Osteoblast (primary cell): ENCODE measurements around the gene ALDH18A1. TPM values are rescaled to one million over a fixed set of nuclear protein-coding genes. Genes with fewer than 3 reads are reported as not detected.
"Not testable (repeated sequence)": the region's sequence is repeated elsewhere in the genome, so short reads cannot be mapped to it uniquely, and the experiment has no call there.

Source experiments
- DNase-seq: peaks from one replicate; pipeline ENCODE4 v3.0.0; 2011; ENCODE audit warnings: low spot score, mixed read lengths; ENCODE audit not compliant: insufficient read length; ENCODE audit errors: missing footprints
- H2AFZ ChIP-seq: 2 replicates; pipeline ENCODE4 v1.6.0; 2011; ENCODE audit warnings: mild to moderate bottlenecking, low read length
- H3K27ac ChIP-seq: 2 replicates; pipeline ENCODE4 v1.5.1; 2011; ENCODE audit warnings: mild to moderate bottlenecking, low read depth, low read length, moderate library complexity
- H3K27me3 ChIP-seq: 2 replicates; pipeline ENCODE4 v1.6.0; 2012; ENCODE audit warnings: mild to moderate bottlenecking, control low read depth, inconsistent platforms, low read length, moderate library complexity; ENCODE audit not compliant: insufficient read depth
- H3K36me3 ChIP-seq: 2 replicates; pipeline ENCODE4 v1.5.1; 2011; ENCODE audit warnings: mild to moderate bottlenecking, low read length, control low read depth, moderate library complexity; ENCODE audit not compliant: insufficient read depth
- H3K4me1 ChIP-seq: 2 replicates; pipeline ENCODE4 v1.5.1; 2011; ENCODE audit warnings: mild to moderate bottlenecking, low read length, control low read depth, moderate library complexity; ENCODE audit not compliant: insufficient read depth
- H3K4me2 ChIP-seq: 2 replicates; pipeline ENCODE4 v1.6.0; 2011; ENCODE audit warnings: mild to moderate bottlenecking, low read length; ENCODE audit not compliant: insufficient read depth
- H3K4me3 ChIP-seq: fragments of 200-600 bp; sonication (generic); 3 replicates; pipeline ENCODE4 v1.5.1; 2012; ENCODE audit warnings: mild to moderate bottlenecking, low read length, inconsistent platforms; ENCODE audit not compliant: insufficient read depth
- H3K79me2 ChIP-seq: 2 replicates; pipeline ENCODE4 v1.6.0; 2012; ENCODE audit warnings: mild to moderate bottlenecking, low read length, control low read depth, inconsistent platforms; ENCODE audit not compliant: insufficient read depth
- H3K9me3 ChIP-seq: 2 replicates; pipeline ENCODE4 v1.5.1; 2011; ENCODE audit warnings: low read depth, low read length, control low read depth
- H4K20me1 ChIP-seq: 2 replicates; pipeline ENCODE4 v1.6.0; 2012; ENCODE audit warnings: mild to moderate bottlenecking, low read length, control low read depth; ENCODE audit not compliant: insufficient read depth
- CTCF ChIP-seq: IDR thresholded peaks from 2 replicates; pipeline ENCODE4 v1.5.1; 2011; ENCODE audit warnings: mild to moderate bottlenecking, low read depth, low read length, moderate library complexity; ENCODE audit errors: extremely low read depth
- total RNA-seq: library from RNA; depleted of rRNA; stranded (reverse); fragments of >200 nt; gene quantifications from 2 replicates; pipeline ENCODE4 v1.2.3, GENCODE V29; 2012

Gene ALDH18A1
- total RNA-seq, 1 donor = 98.4 TPM

GRCh38 chr10:95628786-95629185 lies 27.7 kb downstream of the ALDH18A1 start:
- no peaks in the 10 kb centered on the region for H3K27me3 ChIP-seq
- H4K20me1 ChIP-seq = peaks cover 4% of the 10 kb centered on the region
- H2AFZ ChIP-seq = no peak overlapping the region
- H3K9me3 ChIP-seq = no peaks in the 10 kb centered on the region
- no peak for DNase-seq
- no peak overlapping the region for H3K4me3 ChIP-seq
- H3K79me2 ChIP-seq = no peaks in the 10 kb centered on the region
- H3K27ac ChIP-seq = no peak overlapping the region
- H3K4me2 ChIP-seq = no peak overlapping the region
- H3K36me3 ChIP-seq = peaks cover 91% of the 10 kb centered on the region
- no peaks in the 10 kb centered on the region for H3K4me1 ChIP-seq
- no peak for TF ChIP-seq CTCF

DNA sequence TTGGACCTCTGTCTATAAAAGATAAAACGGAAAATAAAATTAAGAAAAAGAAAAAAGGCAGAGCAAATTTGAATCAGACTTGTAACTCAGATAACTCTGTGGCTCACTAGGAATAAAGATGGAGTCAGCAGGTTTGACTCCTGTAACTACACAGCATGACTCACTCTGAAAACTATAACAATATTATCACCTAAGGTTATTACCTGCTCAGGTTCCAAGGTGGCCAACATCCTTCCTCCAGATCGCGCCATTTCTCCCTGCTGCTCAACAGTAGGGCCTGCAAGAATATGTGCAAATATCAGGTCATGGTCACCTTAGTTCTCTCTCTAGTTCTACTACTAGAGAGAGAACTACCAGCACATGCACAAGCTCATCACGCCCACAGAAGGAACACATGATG lies 30.0 kb downstream of the ALDH18A1 start:
- Histone ChIP-seq H3K4me2 (no peak overlapping the region), H3K4me1 (no peaks in the 10 kb centered on the region), H3K36me3 (peaks cover 84% of the 10 kb centered on the region), H3K9me3 (no peaks in the 10 kb centered on the region), H3K79me2 (no peaks in the 10 kb centered on the region), H4K20me1 (peaks cover 6% of the 10 kb centered on the region), H3K4me3 (no peak overlapping the region), H3K27me3 (no peaks in the 10 kb centered on the region), H2AFZ (no peak overlapping the region), H3K27ac (no peak overlapping the region)
- DNase-seq = no peak
- TF ChIP-seq CTCF = no peak

DNA sequence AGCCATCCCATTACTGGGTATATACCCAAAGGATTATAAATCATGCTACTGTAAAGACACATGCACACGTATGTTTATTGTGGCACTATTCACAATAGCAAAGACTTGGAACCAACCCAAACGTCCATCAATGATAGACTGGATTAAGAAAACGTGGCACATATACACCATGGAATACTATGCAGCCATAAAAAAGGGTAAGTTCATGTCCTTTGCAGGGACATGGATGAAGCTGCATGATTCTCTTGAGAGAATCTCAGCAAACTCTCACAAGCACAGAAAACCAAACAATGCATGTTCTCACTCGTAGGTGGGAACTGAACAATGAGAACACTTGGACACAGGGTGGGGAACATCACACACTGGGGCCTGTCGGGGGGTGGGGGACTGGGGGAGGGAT lies 36.1 kb downstream of the ALDH18A1 start:
- not testable (repeated sequence) for H2AFZ ChIP-seq, H3K27ac ChIP-seq, H3K4me2 ChIP-seq, H3K79me2 ChIP-seq, H3K4me1 ChIP-seq, H3K4me3 ChIP-seq, H3K27me3 ChIP-seq, DNase-seq, H3K9me3 ChIP-seq
- Histone ChIP-seq H4K20me1 (peaks cover 25% of the 10 kb centered on the region), H3K36me3 (peaks cover 69% of the 10 kb centered on the region)

DNA sequence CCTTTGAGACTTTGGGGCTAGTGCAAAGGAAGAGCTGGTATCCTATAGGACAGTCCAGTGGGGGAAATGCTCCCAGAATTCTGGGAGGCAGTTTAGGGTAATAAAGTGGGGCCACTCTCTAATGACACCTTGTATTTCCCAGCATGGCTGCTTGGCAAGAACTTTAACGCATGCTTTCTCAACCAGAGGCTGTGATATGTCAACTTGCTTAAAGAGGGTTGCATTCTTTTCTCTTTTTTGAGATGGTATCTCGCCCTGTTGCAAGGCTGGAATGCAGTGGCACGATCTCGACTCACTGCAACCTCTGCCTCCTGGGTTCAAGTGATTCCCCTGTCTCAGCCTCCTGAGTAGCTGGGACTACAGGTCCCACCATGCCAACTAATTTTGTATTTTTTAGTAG lies 38.4 kb downstream of the ALDH18A1 start:
- Histone ChIP-seq H2AFZ (no peak overlapping the region), H3K9me3 (no peaks in the 10 kb centered on the region), H3K27ac (no peak overlapping the region), H3K27me3 (no peaks in the 10 kb centered on the region), H3K4me1 (no peaks in the 10 kb centered on the region), H3K36me3 (peaks cover 74% of the 10 kb centered on the region), H3K4me3 (no peak overlapping the region), H4K20me1 (peaks cover 25% of the 10 kb centered on the region), H3K79me2 (peaks cover 2% of the 10 kb centered on the region), H3K4me2 (no peak overlapping the region)
- DNase-seq = no peak
- TF ChIP-seq CTCF = no peak

- H3K4me3 ChIP-seq = no peak overlapping the region
- peaks cover 2% of the 10 kb centered on the region for H3K79me2 ChIP-seq
- H3K9me3 ChIP-seq = no peaks in the 10 kb centered on the region
- H3K36me3 ChIP-seq = peaks cover 79% of the 10 kb centered on the region
- H3K4me1 ChIP-seq = no peaks in the 10 kb centered on the region
- TF ChIP-seq CTCF = no peak
- H2AFZ ChIP-seq = no peak overlapping the region
- H3K27ac ChIP-seq = no peak overlapping the region
- no peak for DNase-seq
- no peak overlapping the region for H3K4me2 ChIP-seq
- peaks cover 22% of the 10 kb centered on the region for H4K20me1 ChIP-seq
- H3K27me3 ChIP-seq = no peaks in the 10 kb centered on the region
Measured at GRCh38 chr10:95616446-95616845, 40.1 kb downstream of the ALDH18A1 start.
